Measurements from ENCODE around the gene CELF5.

DNA sequence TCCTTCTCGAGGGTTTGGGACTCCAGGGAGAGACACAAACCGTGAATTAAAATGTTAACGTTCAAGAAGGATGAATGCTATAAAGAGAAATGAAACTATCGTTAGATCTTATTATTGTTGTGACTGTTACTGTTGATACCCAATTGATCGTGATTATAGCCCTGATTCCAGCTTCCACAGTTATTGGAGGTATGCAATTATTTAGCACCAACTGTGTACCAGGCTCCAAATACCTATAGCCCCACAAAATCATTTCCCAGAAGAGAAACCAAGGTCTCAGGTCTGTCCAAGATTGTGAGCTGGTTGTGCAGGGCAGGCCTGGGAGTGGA is 111.9 kb downstream of the CELF5 start:
- TF ChIP-seq CTCF (conservative IDR thresholded peaks at IDR 0.05): no peak
- TF ChIP-seq EZH2 (IDR thresholded peaks at IDR 0.05; ENCODE audit: low read depth): no peak

Data from PC-9 (cell line).